ENCODE results near the gene FAM111B.

Gene FAM111B

GRCh38 chr11:59112494-59112893 lies 5.5 kb downstream of the FAM111B start:
- peaks cover 0 to 8% (median 4%) of the 10 kb centered on the region in 3 donors for H3K9me3 ChIP-seq
- H3K27me3 ChIP-seq = no peaks in the 10 kb centered on the region
- TF ChIP-seq CTCF (IDR thresholded peaks at IDR 0.05) = no peak
- no peak for DNase-seq
- H3K4me1 ChIP-seq = peaks cover 0 to 4% (median under 1%) of the 10 kb centered on the region in 4 donors
- H3K36me3 ChIP-seq = no peaks in the 10 kb centered on the region
- H3K27ac ChIP-seq = no peak overlapping the region
- H3K4me3 ChIP-seq = no peak overlapping the region
- intact Hi-C loops (cut with DNase I; ENCODE audit: low total_unique reads) = no loop called here

- H3K27me3 ChIP-seq = no peaks in the 10 kb centered on the region
- H3K4me3 ChIP-seq = no peak overlapping the region
- H3K36me3 ChIP-seq = no peaks in the 10 kb centered on the region
- H3K9me3 ChIP-seq = peaks cover 0 to 25% (median 23%) of the 10 kb centered on the region in 3 donors
- TF ChIP-seq CTCF (IDR thresholded peaks at IDR 0.05) = no peak
- intact Hi-C loops (cut with DNase I; ENCODE audit: low total_unique reads) = no loop called here
- no peak for DNase-seq
- no peaks in the 10 kb centered on the region for H3K4me1 ChIP-seq
- H3K27ac ChIP-seq = no peak overlapping the region
Measured at GRCh38 chr11:59114344-59114743, 7.3 kb downstream of the FAM111B start.

- no peak for TF ChIP-seq CTCF (IDR thresholded peaks at IDR 0.05)
- peaks cover 0 to 28% (median 24%) of the 10 kb centered on the region in 3 donors for H3K9me3 ChIP-seq
- no peak overlapping the region for H3K4me3 ChIP-seq
- no peak for DNase-seq
- no peak overlapping the region for H3K27ac ChIP-seq
- H3K4me1 ChIP-seq = no peaks in the 10 kb centered on the region
- intact Hi-C loops (cut with DNase I; ENCODE audit: low total_unique reads) = no loop called here
- no peaks in the 10 kb centered on the region for H3K36me3 ChIP-seq
- no peaks in the 10 kb centered on the region for H3K27me3 ChIP-seq
Measured at GRCh38 chr11:59115553-59115952, 8.5 kb downstream of the FAM111B start.

- Histone ChIP-seq H3K9me3 (peaks cover 0 to 28% (median 24%) of the 10 kb centered on the region in 3 donors), H3K27ac (no peak overlapping the region), H3K36me3 (no peaks in the 10 kb centered on the region), H3K27me3 (no peaks in the 10 kb centered on the region), H3K4me1 (no peaks in the 10 kb centered on the region), H3K4me3 (no peak overlapping the region)
- TF ChIP-seq CTCF (IDR thresholded peaks at IDR 0.05) = no peak
- intact Hi-C loops (cut with DNase I; ENCODE audit: low total_unique reads) = no loop called here
- DNase-seq = no peak
Measured at GRCh38 chr11:59117774-59118173, 10.7 kb downstream of the FAM111B start.

- DNase-seq = no peak
- no peaks in the 10 kb centered on the region for H3K36me3 ChIP-seq
Measured at GRCh38 chr11:59119826-59120225, 12.8 kb downstream of the FAM111B start.

More at GRCh38 chr11:59119826-59120225, 12.8 kb downstream of the FAM111B start:
- no peak overlapping the region for H3K27ac ChIP-seq
- intact Hi-C loops (cut with DNase I; ENCODE audit: low total_unique reads) = no loop called here
- H3K4me1 ChIP-seq = no peaks in the 10 kb centered on the region
- TF ChIP-seq CTCF (IDR thresholded peaks at IDR 0.05) = no peak
- peaks cover 0 to 28% (median 24%) of the 10 kb centered on the region in 3 donors for H3K9me3 ChIP-seq
- no peak overlapping the region for H3K4me3 ChIP-seq
- no peaks in the 10 kb centered on the region for H3K27me3 ChIP-seq
